Measurements from ENCODE around the gene TSPAN32.
A peak's percentile ranks its signal among the peaks of the same experiment; 100 is the strongest.

Gene TSPAN32

DNA sequence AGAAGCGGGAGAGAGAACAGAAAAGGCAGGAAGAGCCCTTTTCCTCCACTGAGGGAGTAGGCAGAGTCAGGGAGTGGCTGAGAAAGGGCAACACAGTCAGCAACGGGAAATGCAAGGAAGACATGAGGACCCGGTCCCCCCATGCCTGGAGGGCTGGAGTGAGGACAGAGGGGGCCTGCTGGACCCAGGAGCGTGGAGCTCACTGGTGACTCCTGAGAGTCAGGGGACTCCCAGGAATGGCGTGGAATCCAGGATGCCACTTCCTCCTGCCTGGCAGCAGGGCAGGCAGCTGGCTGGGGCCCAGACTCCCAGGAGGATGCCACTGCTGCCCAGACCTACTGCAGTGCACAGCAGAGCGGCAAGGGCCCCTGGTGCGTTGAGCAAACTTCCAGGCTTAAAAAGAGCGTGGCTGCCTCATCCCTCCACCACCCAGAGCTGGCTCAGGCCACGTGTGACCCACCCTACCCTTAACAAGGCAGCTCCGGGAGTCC, 11.4 kb upstream of the TSPAN32 start:
- DNase-seq, result no peak

- no peak for DNase-seq
Observed at GRCh38 chr11:2293531-2293971, 8.3 kb upstream of the TSPAN32 start.

- DNase-seq, result no peak
Observed at GRCh38 chr11:2293984-2294925, 7.6 kb upstream of the TSPAN32 start.

GRCh38 chr11:2294926-2295290, 6.9 kb upstream of the TSPAN32 start:
- DNase-seq, result no peak

- no peak for DNase-seq
Observed at GRCh38 chr11:2295971-2296912, 5.6 kb upstream of the TSPAN32 start.

GRCh38 chr11:2296913-2297622, 4.7 kb upstream of the TSPAN32 start:
- DNase-seq, result no peak

GRCh38 chr11:2297623-2298030, 4.2 kb upstream of the TSPAN32 start:
- DNase-seq, result no peak

DNA sequence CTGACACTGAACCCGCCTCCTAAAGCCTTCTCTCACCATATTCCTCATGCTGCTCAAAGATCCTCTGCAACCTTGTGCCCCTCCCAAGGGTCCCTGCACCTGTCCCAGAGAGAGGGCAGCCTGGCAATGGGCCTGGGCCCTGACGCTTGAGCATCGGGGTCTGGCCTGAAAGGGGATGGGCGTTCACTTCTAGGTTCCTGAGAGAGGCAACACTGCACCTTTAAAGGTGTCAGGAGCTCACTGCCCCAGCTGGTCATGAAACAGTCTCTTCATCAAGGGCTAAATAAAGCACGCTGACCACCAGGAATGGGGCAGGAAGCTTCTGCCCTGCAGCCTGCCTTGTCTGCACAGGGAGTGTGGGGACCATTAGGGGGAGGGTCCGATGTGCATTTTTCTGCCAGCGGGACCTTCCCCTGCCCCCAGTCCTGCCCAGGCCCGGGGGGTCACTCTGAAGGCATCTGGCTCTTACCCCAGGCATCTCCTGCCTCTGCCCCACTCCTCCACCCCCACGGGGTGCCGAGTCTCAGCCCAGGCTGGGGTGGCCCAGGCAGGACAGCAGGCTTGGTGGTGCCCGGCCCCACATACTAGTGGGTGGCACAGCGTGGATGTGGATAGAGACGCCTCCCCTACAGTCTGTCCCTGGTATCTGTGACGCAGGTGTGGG, 3.5 kb upstream of the TSPAN32 start:
- DNase-seq, result no peak

GRCh38 chr11:2298795-2299761, 2.7 kb upstream of the TSPAN32 start:
- DNase-seq, result peak; percentile 7

GRCh38 chr11:2299773-2300172, 2.0 kb upstream of the TSPAN32 start:
- no peak for DNase-seq

DNA sequence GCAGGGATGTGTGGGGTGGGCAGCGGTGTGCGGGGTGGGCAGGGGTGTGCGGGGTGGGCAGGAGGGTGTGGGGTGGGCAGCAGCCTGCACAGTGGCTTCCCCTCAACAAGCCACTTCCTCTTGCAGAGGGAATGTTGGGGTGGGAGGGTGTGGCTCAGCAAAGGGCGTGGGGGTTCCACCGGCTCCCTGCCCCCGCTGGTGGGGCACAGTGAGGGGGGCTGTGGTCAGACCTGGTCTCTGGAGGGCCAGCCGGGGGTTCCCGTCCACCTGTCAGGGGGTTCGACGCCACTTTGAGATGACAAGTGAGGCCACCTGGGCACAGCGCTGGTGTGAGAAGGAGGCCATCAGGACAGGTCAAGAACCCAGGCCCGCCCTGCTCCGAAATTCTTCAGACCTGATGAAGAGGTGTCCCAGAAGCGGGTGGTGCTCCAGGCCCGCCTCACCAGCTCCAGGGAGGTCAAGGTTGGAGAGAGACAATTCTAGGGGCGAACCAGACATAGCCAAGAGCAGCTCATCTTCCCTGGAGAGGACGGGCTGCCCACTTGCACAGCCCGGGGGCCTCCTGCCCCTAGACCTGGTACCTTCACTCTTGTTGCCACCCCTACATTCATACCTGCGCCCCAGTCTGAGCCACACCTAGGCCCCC, 1.4 kb upstream of the TSPAN32 start:
- DNase-seq, result no peak

- no peak for DNase-seq
Observed at GRCh38 chr11:2300936-2301630, 730 bp upstream of the TSPAN32 start.

DNA sequence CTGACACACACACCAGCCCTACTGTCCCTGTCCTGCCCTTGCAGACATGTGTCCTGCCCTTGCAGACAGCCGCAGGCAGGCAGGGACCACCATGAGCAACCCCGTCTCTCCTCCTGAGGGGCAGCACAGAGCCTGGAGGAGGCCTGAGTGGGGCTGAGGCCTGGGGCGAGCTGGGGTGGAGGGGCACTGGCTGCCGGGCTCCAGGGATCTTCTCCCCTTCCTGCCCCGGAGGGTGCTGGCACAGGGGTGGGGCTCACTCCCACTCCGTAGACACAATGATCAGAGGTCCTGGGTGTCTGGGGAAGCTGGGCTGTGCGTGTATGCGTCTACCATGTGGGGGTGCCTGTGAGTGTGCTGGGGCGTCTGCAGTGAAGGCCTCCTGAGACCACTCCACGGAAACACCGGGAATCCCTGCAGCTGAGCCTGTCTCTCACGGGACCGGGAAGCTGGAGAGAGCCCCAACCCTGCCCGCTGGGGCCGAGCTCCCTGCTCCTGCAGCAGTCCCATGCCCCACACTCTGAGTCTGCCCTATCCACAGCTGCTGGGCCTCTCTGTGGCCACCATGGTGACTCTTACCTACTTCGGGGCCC, 588 bp downstream of the TSPAN32 start:
- no peak for DNase-seq

DNA sequence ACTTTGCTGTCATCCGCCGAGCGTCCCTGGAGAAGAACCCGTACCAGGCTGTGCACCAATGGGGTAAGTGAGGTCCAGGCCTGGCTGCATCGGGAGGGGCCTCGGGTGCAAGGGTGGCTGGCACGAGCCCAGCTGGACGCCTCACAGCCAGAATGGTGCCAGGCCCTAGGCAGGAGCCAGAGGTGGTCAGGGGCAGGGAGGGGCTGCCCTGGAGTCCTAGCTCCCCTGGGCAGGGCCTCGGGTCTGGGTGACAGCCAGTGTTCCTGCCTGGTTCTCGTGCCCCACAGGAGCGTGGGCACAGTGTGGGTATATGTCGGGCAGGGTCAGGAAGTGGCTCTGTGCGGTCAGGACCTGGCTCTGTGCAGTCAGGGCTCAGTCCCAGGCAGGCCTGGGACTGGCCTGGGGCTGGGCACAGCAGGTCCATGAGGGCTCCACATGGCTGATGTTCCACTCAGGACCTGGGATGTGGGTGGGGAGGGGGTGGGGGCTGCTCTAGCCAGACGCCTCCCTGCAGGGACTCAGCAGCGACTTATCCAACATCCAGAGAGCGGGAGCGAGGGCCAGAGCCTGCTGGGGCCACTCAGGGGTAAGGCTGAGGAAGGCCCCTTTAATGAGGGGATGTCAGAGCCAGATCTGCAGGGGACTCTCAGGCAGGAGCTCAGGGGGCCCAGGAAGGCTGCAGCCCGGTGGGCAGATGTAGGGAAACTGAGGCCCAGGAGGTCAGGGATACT, 1.2 kb downstream of the TSPAN32 start:
- no peak for DNase-seq

DNA sequence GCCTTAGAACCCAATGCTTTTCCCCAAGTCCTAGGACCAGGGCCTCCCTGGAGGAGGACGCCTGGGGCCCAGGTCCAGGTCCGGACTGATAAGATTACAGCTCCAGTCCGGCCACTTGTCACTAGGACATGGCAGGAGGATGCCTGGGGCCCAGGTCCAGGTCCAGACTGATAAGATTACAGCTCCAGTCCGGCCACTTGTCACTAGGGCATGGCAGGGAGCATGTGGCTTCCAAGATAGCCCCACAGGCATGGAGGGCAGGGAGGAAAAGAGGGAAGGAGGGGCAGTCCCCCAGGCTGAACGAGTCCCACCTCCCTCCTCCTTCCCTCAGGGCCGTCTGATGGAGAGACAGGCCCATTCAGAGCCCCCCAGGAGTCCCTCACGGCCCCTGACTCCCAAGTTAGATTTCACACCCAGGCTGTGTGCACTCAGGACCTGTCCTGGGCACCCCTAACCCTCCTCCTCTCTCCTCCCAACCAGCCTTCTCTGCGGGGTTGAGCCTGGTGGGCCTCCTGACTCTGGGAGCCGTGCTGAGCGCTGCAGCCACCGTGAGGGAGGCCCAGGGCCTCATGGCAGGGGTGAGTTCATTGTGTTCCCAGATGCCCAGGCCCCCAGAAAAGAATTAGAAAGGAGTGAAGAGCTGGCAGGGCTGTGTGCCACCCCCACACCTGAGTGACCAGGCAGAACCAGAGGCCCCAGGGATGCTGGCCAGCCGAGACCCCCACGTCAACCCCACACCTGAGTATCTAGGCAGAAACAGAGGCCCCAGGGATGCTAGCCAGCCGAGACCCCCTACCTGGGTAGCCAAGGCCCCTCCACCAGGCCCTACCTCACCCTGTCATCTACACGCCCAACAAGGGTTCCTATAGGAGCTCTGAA, 2.1 kb downstream of the TSPAN32 start:
- DNase-seq, result no peak

GRCh38 chr11:2304506-2305139, 2.8 kb downstream of the TSPAN32 start:
- DNase-seq, result no peak

DNA sequence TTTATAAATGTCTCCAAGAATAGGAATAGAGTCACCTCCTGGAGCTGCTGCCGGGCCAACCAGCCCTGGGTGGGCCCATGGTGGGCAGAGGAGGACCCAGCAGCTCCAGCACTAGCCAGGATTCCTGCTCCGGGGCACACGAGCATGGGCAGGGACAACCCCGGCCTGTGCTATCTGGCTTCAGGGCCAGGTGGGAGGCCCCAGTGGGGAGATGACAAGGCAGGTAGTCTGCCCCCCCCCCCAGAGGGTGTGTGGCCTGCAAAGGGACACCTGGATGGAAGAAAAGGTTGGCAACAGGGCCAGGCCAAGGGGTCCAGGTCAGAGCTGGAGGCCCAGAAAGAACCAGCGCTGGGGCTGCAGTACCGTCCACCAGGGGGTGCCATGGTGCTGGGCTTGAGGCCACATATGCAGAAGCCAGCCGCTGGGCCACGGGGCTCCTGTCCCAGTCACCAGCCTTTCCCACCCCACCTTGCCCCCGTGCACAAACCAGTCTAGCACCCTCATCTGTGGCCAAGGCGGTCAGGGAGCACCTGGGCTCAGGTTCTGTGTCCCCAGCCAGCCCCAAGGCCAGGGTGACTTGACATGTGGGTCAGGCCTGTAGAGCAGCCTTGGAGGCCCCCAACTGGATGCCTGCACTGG, 3.4 kb downstream of the TSPAN32 start:
- DNase-seq, result peak; percentile 71

Data from NCI-H1105 (cell line).